A549 (cell line): ENCODE measurements around the gene GPR32.

ENCODE experiments used
- CHD2 ChIP-seq: fragments of 150-350 bp; IDR thresholded peaks from 2 replicates; pipeline ENCODE4 v1.6.1; 2014; ENCODE audit warnings: low read length; ENCODE audit not compliant: partially characterized antibody
- CTCF ChIP-seq: fragments of >200 bp; sonication (Bioruptor Twin); formaldehyde crosslinking; IDR thresholded peaks from 3 replicates; pipeline ENCODE4 v1.5.1; 2016
- POLR2A ChIP-seq: IDR thresholded peaks from 2 replicates; pipeline ENCODE4 v1.6.1; 2012; ENCODE audit warnings: mild to moderate bottlenecking, low read length
- SMC3 ChIP-seq: fragments of >200 bp; sonication (Bioruptor Twin); formaldehyde crosslinking; IDR thresholded peaks from 3 replicates; pipeline ENCODE4 v1.6.1; 2018; ENCODE audit warnings: inconsistent platforms

- no peak for TF ChIP-seq CTCF
- no peak for TF ChIP-seq SMC3
- peak; percentile 10; the same call in 1 of the 2 replicates for TF ChIP-seq POLR2A
- TF ChIP-seq CHD2 = no peak
Observed at GRCh38 chr19:50795664-50796073, 25.4 kb downstream of the GPR32 start.
